PC-3 (cell line): ENCODE results near the gene CSMD2.

Experiments used
- EZH2 ChIP-seq: fragments of 300-600 bp; sonication (generic); IDR thresholded peaks from one replicate; pipeline ENCODE4 v1.6.1; 2017; ENCODE audit warnings: antibody characterized with exemption, mild to moderate bottlenecking, low read length; ENCODE audit not compliant: unreplicated experiment
- EZH2phosphoT487 ChIP-seq: fragments of 300-600 bp; sonication (generic); IDR thresholded peaks from 2 replicates; pipeline ENCODE4 v1.6.1; 2018; ENCODE audit warnings: mild to moderate bottlenecking, antibody characterized with exemption, low read length, borderline replicate concordance
- TF ChIP-seq, protein P1 (sequence below): fragments of 300-600 bp; sonication (generic); conservative IDR thresholded peaks from 2 replicates; pipeline ENCODE4 v1.5.1; 2017; ENCODE audit warnings: antibody characterized with exemption, low read depth, mild to moderate bottlenecking, low read length

DNA sequence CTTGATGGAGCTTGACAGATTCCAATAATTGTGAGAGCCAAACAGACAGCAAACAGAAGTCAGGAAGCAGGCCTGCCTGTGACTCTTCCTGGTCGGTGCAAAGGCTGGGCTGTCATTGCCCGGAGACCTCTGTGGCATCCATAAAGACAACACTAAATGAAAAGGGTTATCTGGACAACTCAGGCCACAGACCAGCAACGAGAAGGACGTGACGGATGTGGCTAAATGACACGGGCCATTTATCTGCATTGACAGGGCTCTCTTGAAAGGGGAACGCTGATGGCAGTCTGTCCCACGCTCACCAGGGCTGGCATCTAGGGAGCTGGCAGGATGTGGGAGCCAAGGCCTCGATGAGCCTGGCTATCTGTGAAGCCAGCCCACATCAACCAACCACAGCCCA lies 266.1 kb downstream of the CSMD2 start:
- TF ChIP-seq, protein P1, sequence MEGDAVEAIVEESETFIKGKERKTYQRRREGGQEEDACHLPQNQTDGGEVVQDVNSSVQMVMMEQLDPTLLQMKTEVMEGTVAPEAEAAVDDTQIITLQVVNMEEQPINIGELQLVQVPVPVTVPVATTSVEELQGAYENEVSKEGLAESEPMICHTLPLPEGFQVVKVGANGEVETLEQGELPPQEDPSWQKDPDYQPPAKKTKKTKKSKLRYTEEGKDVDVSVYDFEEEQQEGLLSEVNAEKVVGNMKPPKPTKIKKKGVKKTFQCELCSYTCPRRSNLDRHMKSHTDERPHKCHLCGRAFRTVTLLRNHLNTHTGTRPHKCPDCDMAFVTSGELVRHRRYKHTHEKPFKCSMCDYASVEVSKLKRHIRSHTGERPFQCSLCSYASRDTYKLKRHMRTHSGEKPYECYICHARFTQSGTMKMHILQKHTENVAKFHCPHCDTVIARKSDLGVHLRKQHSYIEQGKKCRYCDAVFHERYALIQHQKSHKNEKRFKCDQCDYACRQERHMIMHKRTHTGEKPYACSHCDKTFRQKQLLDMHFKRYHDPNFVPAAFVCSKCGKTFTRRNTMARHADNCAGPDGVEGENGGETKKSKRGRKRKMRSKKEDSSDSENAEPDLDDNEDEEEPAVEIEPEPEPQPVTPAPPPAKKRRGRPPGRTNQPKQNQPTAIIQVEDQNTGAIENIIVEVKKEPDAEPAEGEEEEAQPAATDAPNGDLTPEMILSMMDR, result no peak
- TF ChIP-seq EZH2 (no peak), EZH2phosphoT487 (no peak)
